Activated naive CD8-positive, alpha-beta T cell (primary cell): ENCODE results near the gene MCCD1.
"Not testable (repeated sequence)": the region's sequence is repeated elsewhere in the genome, so short reads cannot be mapped to it uniquely, and the experiment has no call there.

Source experiments
- H3K27ac Mint-ChIP-seq: one replicate; pipeline ENCODE4 v1.8.0; 2021; ENCODE audit warnings: mixed read lengths
- H3K27me3 Mint-ChIP-seq: one replicate; pipeline ENCODE4 v1.8.0; 2021; ENCODE audit warnings: mixed read lengths
- H3K36me3 Mint-ChIP-seq: one replicate; pipeline ENCODE4 v1.8.0; 2021; ENCODE audit warnings: mixed read lengths
- H3K4me1 Mint-ChIP-seq: one replicate; pipeline ENCODE4 v1.8.0; 2021; ENCODE audit warnings: low read depth, mixed read lengths
- H3K4me3 Mint-ChIP-seq: one replicate; pipeline ENCODE4 v1.8.0; 2021; ENCODE audit warnings: mild to moderate bottlenecking, mixed read lengths
- H3K9me3 Mint-ChIP-seq: one replicate; pipeline ENCODE4 v1.8.0; 2021; ENCODE audit warnings: low read depth, mixed read lengths

MCCD1 gene

DNA sequence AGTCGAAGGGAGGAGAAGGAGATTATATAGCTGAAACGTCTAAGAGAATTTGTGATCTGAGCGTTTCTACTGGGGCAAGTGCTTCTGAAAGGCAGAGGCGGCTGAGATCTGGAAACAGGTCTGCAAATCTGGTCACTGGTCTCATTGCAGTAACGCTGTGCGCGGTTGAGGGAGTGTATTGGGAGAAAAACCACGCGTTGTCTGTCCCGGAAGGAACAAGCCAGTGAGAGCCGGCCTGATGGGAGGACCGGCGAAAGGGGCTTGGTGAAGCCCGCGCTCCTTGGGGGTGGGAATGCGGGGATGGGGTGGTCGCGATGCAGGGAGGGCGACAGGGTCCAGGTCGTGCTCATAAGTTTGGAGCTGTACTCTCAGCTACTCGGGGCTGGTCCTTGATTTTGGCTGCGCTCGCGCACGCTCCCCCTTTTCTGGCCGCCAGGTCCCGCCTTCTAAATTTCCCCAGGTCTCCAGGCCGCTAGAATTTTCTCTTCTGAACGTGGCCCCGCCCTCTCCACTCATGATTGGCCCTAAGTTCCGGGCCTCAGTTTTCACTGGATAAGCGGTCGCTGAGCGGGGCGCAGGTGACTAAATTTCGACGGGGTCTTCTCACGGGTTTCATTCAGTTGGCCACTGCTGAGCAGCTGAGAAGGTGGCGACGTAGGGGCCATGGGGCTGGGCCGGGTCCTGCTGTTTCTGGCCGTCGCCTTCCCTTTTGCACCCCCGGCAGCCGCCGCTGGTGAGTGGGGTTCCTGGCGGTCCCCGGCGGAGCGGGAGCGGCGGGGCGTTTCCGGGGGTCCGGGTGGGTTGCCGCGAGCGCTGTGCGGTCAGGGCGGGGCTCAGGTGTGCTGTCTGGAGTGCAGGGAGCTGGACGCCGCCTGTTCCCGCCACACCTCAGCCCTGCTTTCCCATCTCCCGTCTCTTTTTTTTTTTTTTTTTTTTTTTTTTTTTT is 31.0 kb upstream of the MCCD1 start, which contains the start of gene MICB:
Gene MICB, plus strand, starts transcription at position 615 of the 946 bp plus-strand sequence. Its CDS starts 49 bp downstream, at position 664.
- Mint-ChIP-seq H3K4me1 (peaks cover 60% of the 10 kb centered on the region), H3K27me3 (no peaks in the 10 kb centered on the region), H3K4me3 (peak within 1 kb of the TSS; percentile 95), H3K36me3 (no peaks in the 10 kb centered on the region), H3K9me3 (no peaks in the 10 kb centered on the region), H3K27ac (peak within 1 kb of the TSS; percentile 93)

GRCh38 chr6:31498748-31499147 is 30.0 kb upstream of the MCCD1 start:
- Mint-ChIP-seq H3K36me3 (no peaks in the 10 kb centered on the region), H3K4me1 (peaks cover 60% of the 10 kb centered on the region), H3K4me3 (peak overlapping the region; percentile 95), H3K27me3 (no peaks in the 10 kb centered on the region), H3K27ac (peak overlapping the region; percentile 81), H3K9me3 (no peaks in the 10 kb centered on the region)

DNA sequence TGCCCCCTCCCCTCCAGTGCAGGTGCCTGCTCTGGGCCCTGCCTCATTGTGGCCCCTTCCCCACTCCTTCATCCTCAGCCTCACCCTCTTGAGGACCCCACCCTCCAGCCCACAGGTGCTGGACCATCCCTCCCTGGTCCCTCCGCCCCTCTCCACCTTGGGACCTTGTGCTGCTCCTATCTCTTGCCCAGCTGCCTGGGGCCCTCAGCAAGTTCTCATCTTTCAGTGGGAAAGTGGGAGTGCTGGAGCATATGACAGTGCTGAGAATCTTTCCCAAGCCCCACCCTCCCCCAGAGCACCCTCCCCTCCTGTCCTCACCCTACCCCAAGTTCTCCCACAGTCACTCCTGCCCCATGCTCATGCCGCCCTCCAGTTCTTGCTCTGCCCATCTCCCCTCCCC is 29.1 kb upstream of the MCCD1 start:
- not testable (repeated sequence) for H3K27me3 Mint-ChIP-seq, H3K36me3 Mint-ChIP-seq, H3K27ac Mint-ChIP-seq, H3K9me3 Mint-ChIP-seq
- Mint-ChIP-seq H3K4me1 (peaks cover 59% of the 10 kb centered on the region), H3K4me3 (peak overlapping the region; percentile 95)

DNA sequence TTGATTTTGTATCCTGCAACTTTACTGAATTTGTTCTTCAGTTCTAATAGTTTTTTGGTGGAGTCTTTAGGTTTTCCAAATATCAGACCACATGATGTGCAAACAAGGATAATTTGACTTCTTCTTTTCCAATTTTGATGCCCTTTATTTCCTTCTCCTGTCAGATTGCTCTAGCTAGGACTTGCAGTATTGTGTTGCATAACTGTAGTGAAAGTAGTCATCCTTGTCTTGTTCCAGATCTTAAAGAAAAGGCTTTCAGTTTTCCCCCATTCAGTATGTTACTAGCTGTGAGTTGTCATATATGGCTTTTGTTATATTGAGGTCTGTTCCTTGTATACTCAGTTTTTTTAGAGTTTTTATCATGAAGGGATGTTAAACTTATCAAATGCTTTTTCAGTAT is 26.2 kb upstream of the MCCD1 start:
- Mint-ChIP-seq H3K9me3 (no peaks in the 10 kb centered on the region), H3K4me3 (no peak overlapping the region), H3K27me3 (no peaks in the 10 kb centered on the region), H3K36me3 (no peaks in the 10 kb centered on the region), H3K27ac (no peak overlapping the region), H3K4me1 (peaks cover 36% of the 10 kb centered on the region)

GRCh38 chr6:31509036-31509435 is 19.7 kb upstream of the MCCD1 start:
- not testable (repeated sequence) for H3K9me3 Mint-ChIP-seq, H3K27me3 Mint-ChIP-seq, H3K27ac Mint-ChIP-seq, H3K4me3 Mint-ChIP-seq, H3K4me1 Mint-ChIP-seq, H3K36me3 Mint-ChIP-seq

GRCh38 chr6:31510007-31510406 is 18.8 kb upstream of the MCCD1 start:
- H3K4me3 Mint-ChIP-seq = no peak overlapping the region
- peaks cover 3% of the 10 kb centered on the region for H3K36me3 Mint-ChIP-seq
- H3K27ac Mint-ChIP-seq = no peak overlapping the region
- peaks cover under 1% of the 10 kb centered on the region for H3K4me1 Mint-ChIP-seq
- peaks cover 2% of the 10 kb centered on the region for H3K27me3 Mint-ChIP-seq
- H3K9me3 Mint-ChIP-seq = no peaks in the 10 kb centered on the region

GRCh38 chr6:31513456-31514165 is 15.2 kb upstream of the MCCD1 start:
- H3K4me1 Mint-ChIP-seq = no peaks in the 10 kb centered on the region
- no peak overlapping the region for H3K4me3 Mint-ChIP-seq
- no peaks in the 10 kb centered on the region for H3K9me3 Mint-ChIP-seq
- no peak overlapping the region for H3K27ac Mint-ChIP-seq
- peaks cover 2% of the 10 kb centered on the region for H3K27me3 Mint-ChIP-seq
- H3K36me3 Mint-ChIP-seq = peaks cover 3% of the 10 kb centered on the region

DNA sequence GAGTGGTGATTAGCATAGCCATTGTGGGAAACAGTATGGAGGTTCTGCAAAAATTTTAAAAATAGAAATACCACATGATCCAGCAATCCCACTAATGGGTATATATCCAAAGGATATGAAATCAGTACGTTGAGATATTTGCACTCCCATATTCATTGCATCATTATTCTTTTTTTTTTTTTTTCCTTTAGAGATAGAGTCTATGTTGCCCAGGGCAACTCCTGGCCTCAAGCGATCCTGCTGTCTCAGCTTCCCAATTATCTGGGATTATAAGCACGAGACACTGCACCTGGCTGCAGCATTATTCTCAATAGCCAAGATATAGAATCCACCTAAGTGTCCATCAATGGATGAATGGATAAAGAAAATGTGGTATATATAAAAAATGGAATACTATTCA is 6.9 kb upstream of the MCCD1 start:
- Mint-ChIP-seq H3K4me1 (no peaks in the 10 kb centered on the region), H3K4me3 (no peak overlapping the region), H3K27me3 (no peaks in the 10 kb centered on the region), H3K9me3 (no peaks in the 10 kb centered on the region), H3K27ac (no peak overlapping the region), H3K36me3 (no peaks in the 10 kb centered on the region)

- Mint-ChIP-seq H3K27me3 (no peaks in the 10 kb centered on the region), H3K4me1 (no peaks in the 10 kb centered on the region), H3K9me3 (no peaks in the 10 kb centered on the region), H3K4me3 (no peak overlapping the region), H3K36me3 (no peaks in the 10 kb centered on the region), H3K27ac (no peak overlapping the region)
These were observed 3.2 kb upstream of the MCCD1 start for GRCh38 chr6:31525553-31525931.

DNA sequence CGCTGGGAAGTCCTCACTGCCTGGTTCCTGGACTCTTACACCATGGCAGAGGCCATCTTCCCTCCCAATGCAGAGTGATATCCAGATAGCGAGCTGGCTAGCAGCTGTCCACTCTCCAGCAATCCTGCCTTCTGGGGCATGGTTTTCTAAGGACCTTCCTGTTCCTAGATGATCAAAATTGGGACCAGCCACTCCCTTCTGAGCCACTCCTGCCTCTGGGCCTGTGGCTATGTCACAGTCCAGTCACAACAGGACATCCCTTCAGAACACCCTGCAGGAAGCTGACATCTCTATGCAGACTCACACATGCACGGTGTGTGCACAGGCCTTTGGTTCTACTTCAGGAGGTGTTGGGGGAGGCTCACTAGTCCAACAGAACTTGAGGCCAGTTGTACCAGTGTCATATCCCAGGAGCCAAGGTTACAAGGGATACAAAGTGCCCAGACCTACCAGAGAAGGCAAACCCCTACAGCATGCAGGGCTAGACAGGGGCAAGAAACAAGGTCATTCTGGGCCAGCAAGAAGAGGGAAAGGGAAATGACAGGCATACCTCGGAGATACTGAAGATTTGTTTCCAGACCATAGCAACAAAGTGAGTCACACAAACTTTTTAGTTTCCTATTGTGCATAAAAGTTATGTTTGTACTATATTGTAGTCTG is 2.7 kb upstream of the MCCD1 start:
- H3K27ac Mint-ChIP-seq = no peak overlapping the region
- no peak overlapping the region for H3K4me3 Mint-ChIP-seq
- peaks cover 2% of the 10 kb centered on the region for H3K4me1 Mint-ChIP-seq
- H3K9me3 Mint-ChIP-seq = no peaks in the 10 kb centered on the region
- H3K27me3 Mint-ChIP-seq = no peaks in the 10 kb centered on the region
- no peaks in the 10 kb centered on the region for H3K36me3 Mint-ChIP-seq

- Mint-ChIP-seq H3K4me1 (peaks cover 12% of the 10 kb centered on the region), H3K27me3 (no peaks in the 10 kb centered on the region), H3K27ac (peak overlapping the region; percentile 54), H3K4me3 (no peak overlapping the region), H3K36me3 (no peaks in the 10 kb centered on the region), H3K9me3 (no peaks in the 10 kb centered on the region)
These were observed 420 bp upstream of the MCCD1 start for GRCh38 chr6:31528307-31528777.

GRCh38 chr6:31529329-31530150 is 778 bp downstream of the MCCD1 start:
- Mint-ChIP-seq H3K9me3 (no peaks in the 10 kb centered on the region), H3K4me1 (peaks cover 13% of the 10 kb centered on the region), H3K4me3 (no peak overlapping the region), H3K36me3 (no peaks in the 10 kb centered on the region), H3K27ac (no peak overlapping the region), H3K27me3 (no peaks in the 10 kb centered on the region)

DNA sequence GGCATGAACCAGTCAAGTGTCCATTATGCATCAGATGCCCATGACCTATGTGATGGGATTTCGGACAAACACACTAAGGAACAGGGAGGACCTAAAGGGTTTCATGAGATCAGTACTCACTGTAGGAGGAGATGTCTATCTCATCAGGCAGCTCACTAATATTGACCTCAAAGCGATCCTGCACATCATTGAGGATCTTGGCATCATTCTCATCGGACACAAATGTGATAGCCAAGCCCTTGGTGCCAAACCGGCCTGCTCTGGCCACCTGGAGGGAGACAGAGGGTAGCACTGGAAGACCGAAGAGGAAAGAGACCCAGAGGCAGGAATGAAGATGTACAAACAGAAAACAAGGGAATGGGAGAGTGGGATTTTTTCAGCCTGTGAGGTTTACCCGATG is 1.9 kb downstream of the MCCD1 start:
- Mint-ChIP-seq H3K4me1 (peaks cover 19% of the 10 kb centered on the region), H3K9me3 (no peaks in the 10 kb centered on the region), H3K27ac (peak overlapping the region; percentile 29), H3K4me3 (no peak overlapping the region), H3K36me3 (no peaks in the 10 kb centered on the region), H3K27me3 (no peaks in the 10 kb centered on the region)

DNA sequence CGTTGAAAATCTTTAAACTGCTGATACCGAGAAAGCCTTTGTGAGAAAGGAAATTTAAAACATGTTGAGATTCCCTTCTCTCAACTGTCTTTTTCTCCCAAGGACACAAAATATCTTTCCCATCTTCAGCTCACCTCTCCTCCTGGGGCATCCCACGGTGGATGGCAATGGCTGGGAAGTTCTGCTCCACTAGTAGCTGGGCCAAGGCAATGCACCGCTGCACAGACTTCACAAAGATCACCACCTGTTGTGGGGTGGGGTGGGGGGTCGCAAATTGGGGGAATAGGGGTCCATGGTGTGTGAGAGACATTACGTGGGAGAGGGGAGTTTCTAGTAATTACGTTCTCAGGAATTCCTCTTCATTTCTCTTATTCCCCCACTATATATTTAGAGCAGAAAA is 2.4 kb downstream of the MCCD1 start:
- no peaks in the 10 kb centered on the region for H3K27me3 Mint-ChIP-seq
- no peaks in the 10 kb centered on the region for H3K9me3 Mint-ChIP-seq
- H3K36me3 Mint-ChIP-seq = no peaks in the 10 kb centered on the region
- H3K4me1 Mint-ChIP-seq = peaks cover 24% of the 10 kb centered on the region
- H3K4me3 Mint-ChIP-seq = no peak overlapping the region
- H3K27ac Mint-ChIP-seq = no peak overlapping the region
